ENCODE data around the gene DOCK4.

DNA sequence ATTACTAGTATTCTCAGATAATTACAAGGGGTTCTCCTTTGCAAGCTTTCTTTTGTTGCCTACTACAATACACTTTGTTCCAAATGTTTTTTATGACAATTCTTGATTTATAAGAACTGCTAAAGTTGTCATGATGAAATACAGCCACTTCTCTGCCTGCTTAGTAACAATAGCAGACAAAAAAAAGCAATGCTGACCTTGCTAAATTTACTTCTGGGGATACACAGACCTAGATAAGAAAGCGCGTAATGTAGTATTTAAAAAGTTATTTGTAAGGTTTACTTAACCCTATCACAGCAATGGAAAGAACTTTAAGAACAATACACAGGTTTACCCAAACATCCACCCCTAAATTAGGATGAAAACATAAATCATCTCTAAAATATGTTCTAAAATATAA, 311.1 kb downstream of the DOCK4 start:
- TF ChIP-seq, protein P1, sequence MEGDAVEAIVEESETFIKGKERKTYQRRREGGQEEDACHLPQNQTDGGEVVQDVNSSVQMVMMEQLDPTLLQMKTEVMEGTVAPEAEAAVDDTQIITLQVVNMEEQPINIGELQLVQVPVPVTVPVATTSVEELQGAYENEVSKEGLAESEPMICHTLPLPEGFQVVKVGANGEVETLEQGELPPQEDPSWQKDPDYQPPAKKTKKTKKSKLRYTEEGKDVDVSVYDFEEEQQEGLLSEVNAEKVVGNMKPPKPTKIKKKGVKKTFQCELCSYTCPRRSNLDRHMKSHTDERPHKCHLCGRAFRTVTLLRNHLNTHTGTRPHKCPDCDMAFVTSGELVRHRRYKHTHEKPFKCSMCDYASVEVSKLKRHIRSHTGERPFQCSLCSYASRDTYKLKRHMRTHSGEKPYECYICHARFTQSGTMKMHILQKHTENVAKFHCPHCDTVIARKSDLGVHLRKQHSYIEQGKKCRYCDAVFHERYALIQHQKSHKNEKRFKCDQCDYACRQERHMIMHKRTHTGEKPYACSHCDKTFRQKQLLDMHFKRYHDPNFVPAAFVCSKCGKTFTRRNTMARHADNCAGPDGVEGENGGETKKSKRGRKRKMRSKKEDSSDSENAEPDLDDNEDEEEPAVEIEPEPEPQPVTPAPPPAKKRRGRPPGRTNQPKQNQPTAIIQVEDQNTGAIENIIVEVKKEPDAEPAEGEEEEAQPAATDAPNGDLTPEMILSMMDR (conservative IDR thresholded peaks at IDR 0.05; ENCODE audit: low read length): no peak
- TF ChIP-seq EZH2phosphoT487 (IDR thresholded peaks at IDR 0.05; ENCODE audit: borderline replicate concordance): no peak
